HCT116 (cell line): ENCODE data around the gene DLD. TPM values are rescaled to one million over a fixed set of nuclear protein-coding genes. Genes with fewer than 3 reads are reported as not detected.

Experiments used
- ATAC-seq: fragments of 200-7000 bp; cut with Tn5 transposase; 2 replicates; pipeline ENCODE4 v1.9.1; 2020; ENCODE audit warnings: mild to moderate bottlenecking, moderate library complexity
- BruUV-seq: library from RNA; stranded (reverse); fragments of 400-500 nt; replicated peaks from 2 replicates; lab custom pipeline; 2021; lab: Mats Ljungman, UMichigan
- CTCF ChIA-PET: fragments of 300-600 bp; sonication (Branson Sonifier 250); formaldehyde crosslinking; loops from one replicate; lab custom pipeline; 2021; ENCODE audit warnings: antibody characterized with exemption; lab: Charles Lee
- POLR2A ChIA-PET: fragments of 300-600, 350-600 bp; sonication (Branson Sonifier 250); formaldehyde crosslinking; loops from one replicate; lab custom pipeline; 2021; ENCODE audit warnings: antibody characterized with exemption; lab: Charles Lee
- RAD21 ChIA-PET, 2 experiments: fragments of 300-600 bp; sonication (Branson Sonifier 250); formaldehyde crosslinking; loops; one replicate each; lab custom pipeline; 2023; ENCODE audit warnings: low total read pairs in 2 of 2; ENCODE audit not compliant: uncharacterized antibody in 2 of 2, unreplicated experiment in 2 of 2, low non-redundant PET in 1 of 2; lab: Charles Lee
- DNase-seq: peaks from one replicate; pipeline ENCODE4 v3.0.0-alpha.2; 2010; ENCODE audit warnings: low read depth, low spot score
- H2AFZ ChIP-seq: fragments of 200-600 bp; shearing (Covaris generic), sonication (generic); 2 replicates; pipeline ENCODE4 v1.6.1; 2017; ENCODE audit warnings: low read depth, mixed run types, mixed read lengths, antibody characterized with exemption, low read length; ENCODE audit not compliant: poor library complexity, severe bottlenecking
- H3K27ac ChIP-seq: 2 replicates; pipeline ENCODE4 v1.5.1; 2012; ENCODE audit warnings: low read depth, low read length
- H3K27me3 ChIP-seq: fragments of 200-600 bp; sonication (generic); 2 replicates; pipeline ENCODE4 v1.6.1; 2016; ENCODE audit warnings: mixed run types, low read length, mixed read lengths; ENCODE audit not compliant: insufficient read depth
- H3K36me3 ChIP-seq, 2 experiments: fragments of 200-500 bp in 1 of 2; fragments of 200-600 bp in 1 of 2; sonication (Bioruptor generic) in 1 of 2; sonication (generic) in 1 of 2; 2 replicates each; pipeline versions ENCODE4 v1.5.1 to v1.6.1; 2014 to 2016; ENCODE audit warnings: low read length in 2 of 2, inconsistent platforms in 1 of 2, mixed read lengths in 1 of 2, mixed run types in 1 of 2; ENCODE audit not compliant: insufficient read depth in 2 of 2, control insufficient read depth in 1 of 2
- H3K4me1 ChIP-seq, 2 experiments: fragments of 200-600 bp in 1 of 2; sonication (generic) in 1 of 2; 2 replicates each; pipeline versions ENCODE4 v1.5.1 to v1.6.1; 2012 to 2017; ENCODE audit warnings: low read length in 2 of 2, inconsistent platforms in 1 of 2, mild to moderate bottlenecking in 1 of 2, mixed read lengths in 1 of 2, mixed run types in 1 of 2, moderate library complexity in 1 of 2; ENCODE audit not compliant: insufficient read depth in 2 of 2, control insufficient read depth in 1 of 2
- H3K4me2 ChIP-seq: fragments of 200-600 bp; sonication (generic); 2 replicates; pipeline ENCODE4 v1.6.1; 2017; ENCODE audit warnings: mixed run types, low read length, mixed read lengths
- H3K4me3 ChIP-seq, 2 experiments: fragments of 200-600 bp in 1 of 2; sonication (generic) in 1 of 2; replicated peaks in 1 of 2; 2 replicates each; pipeline ENCODE4 v1.5.1; 2011 to 2016; ENCODE audit warnings: low read length in 2 of 2, control low read depth in 1 of 2, low read depth in 1 of 2, mild to moderate bottlenecking in 1 of 2, mixed read lengths in 1 of 2, mixed run types in 1 of 2
- H3K79me2 ChIP-seq: fragments of 200-600 bp; sonication (generic); 2 replicates; pipeline ENCODE4 v1.6.1; 2017; ENCODE audit warnings: mild to moderate bottlenecking, mixed run types, low read length, moderate library complexity, mixed read lengths; ENCODE audit not compliant: insufficient read depth
- H3K9ac ChIP-seq: fragments of 200-600 bp; sonication (generic); 2 replicates; pipeline ENCODE4 v1.6.1; 2016; ENCODE audit warnings: low read length, mixed read lengths
- H3K9me2 ChIP-seq: fragments of 200-600 bp; sonication (generic), shearing (Covaris generic); 2 replicates; pipeline ENCODE4 v1.6.1; 2017; ENCODE audit warnings: mixed run types, mild to moderate bottlenecking, moderate library complexity; ENCODE audit not compliant: insufficient read depth
- H3K9me3 ChIP-seq, 2 experiments: fragments of 200-500 bp in 1 of 2; fragments of 200-600 bp in 1 of 2; sonication (Bioruptor generic) in 1 of 2; sonication (generic) in 1 of 2; 2 replicates each; pipeline ENCODE4 v1.6.1; 2014 to 2017; ENCODE audit warnings: low read length in 2 of 2, mixed read lengths in 2 of 2, inconsistent platforms in 1 of 2, low read depth in 1 of 2, mild to moderate bottlenecking in 1 of 2, mixed run types in 1 of 2, moderate library complexity in 1 of 2; ENCODE audit not compliant: control insufficient read depth in 1 of 2, insufficient read depth in 1 of 2
- H4K20me1 ChIP-seq: fragments of 200-600 bp; sonication (generic), shearing (Covaris generic); 2 replicates; pipeline ENCODE4 v1.6.1; 2017; ENCODE audit warnings: mixed run types, mild to moderate bottlenecking, moderate library complexity; ENCODE audit not compliant: insufficient read depth
- ATF3 ChIP-seq: IDR thresholded peaks from 2 replicates; pipeline ENCODE4 v1.6.1; 2012
- CEBPB ChIP-seq: IDR thresholded peaks from 2 replicates; pipeline ENCODE4 v1.6.1; 2012; ENCODE audit warnings: low read depth
- EGR1 ChIP-seq: IDR thresholded peaks from 2 replicates; pipeline ENCODE4 v1.6.1; 2012; ENCODE audit warnings: low read depth
- ELF1 ChIP-seq: IDR thresholded peaks from 2 replicates; pipeline ENCODE4 v1.6.1; 2012; ENCODE audit warnings: low read depth, borderline replicate concordance
- EZH2 ChIP-seq: fragments of 200-600 bp; sonication (generic); IDR thresholded peaks from 2 replicates; pipeline ENCODE4 v1.6.1; 2017; ENCODE audit warnings: antibody characterized with exemption, mixed run types
- FOSL1 ChIP-seq: IDR thresholded peaks from 2 replicates; pipeline ENCODE4 v1.6.1; 2012; ENCODE audit warnings: low read depth
- MAX ChIP-seq: IDR thresholded peaks from 2 replicates; pipeline ENCODE4 v1.6.1; 2012
- POLR2AphosphoS5 ChIP-seq: IDR thresholded peaks from 2 replicates; pipeline ENCODE4 v1.6.1; 2011; ENCODE audit warnings: mild to moderate bottlenecking, low read depth, low read length, moderate library complexity
- RAD21 ChIP-seq: IDR thresholded peaks from 2 replicates; pipeline ENCODE4 v1.6.1; 2012; ENCODE audit warnings: low read depth, mild to moderate bottlenecking
- SP1 ChIP-seq: IDR thresholded peaks from 2 replicates; pipeline ENCODE4 v1.6.1; 2012; ENCODE audit warnings: low read depth
- TCF7L2 ChIP-seq: IDR thresholded peaks from 2 replicates; pipeline ENCODE4 v1.7.0; 2011; ENCODE audit warnings: borderline replicate concordance, inconsistent platforms; ENCODE audit not compliant: insufficient read depth, insufficient read length; ENCODE audit errors: extremely low read depth
- YY1 ChIP-seq: IDR thresholded peaks from 2 replicates; pipeline ENCODE4 v1.6.1; 2011; ENCODE audit warnings: low read length, low read depth, moderate library complexity, mild to moderate bottlenecking; ENCODE audit not compliant: insufficient replicate concordance; ENCODE audit errors: extremely low read depth
- intact Hi-C: fragments of 100-400 bp; cut with micrococcal nuclease; formaldehyde crosslinking; loops from 2 replicates; pipeline ENCODE4 v1.10.0; 2022
- total RNA-seq: library from RNA; stranded (reverse); gene quantifications from one replicate; pipeline ENCODE4 v1.2.1, GENCODE V29; 2021; ENCODE audit not compliant: unreplicated experiment
- TF ChIP-seq, protein P1 (sequence below), 3 experiments: fragments of 200-600 bp in 1 of 3; sonication (generic) in 1 of 3; IDR thresholded peaks in 2 of 3; conservative IDR thresholded peaks in 1 of 3; 2 replicates each; pipeline ENCODE4 v1.5.1; 2012 to 2017; ENCODE audit warnings: low read depth in 2 of 3, low read length in 2 of 3, antibody characterized with exemption in 1 of 3, borderline replicate concordance in 1 of 3, control low read depth in 1 of 3, mild to moderate bottlenecking in 1 of 3, mixed read lengths in 1 of 3, mixed run types in 1 of 3, moderate library complexity in 1 of 3; ENCODE audit not compliant: insufficient read depth in 1 of 3

Gene DLD
- total RNA-seq, 1 experiment from 2014 or later = 104 TPM

DNA sequence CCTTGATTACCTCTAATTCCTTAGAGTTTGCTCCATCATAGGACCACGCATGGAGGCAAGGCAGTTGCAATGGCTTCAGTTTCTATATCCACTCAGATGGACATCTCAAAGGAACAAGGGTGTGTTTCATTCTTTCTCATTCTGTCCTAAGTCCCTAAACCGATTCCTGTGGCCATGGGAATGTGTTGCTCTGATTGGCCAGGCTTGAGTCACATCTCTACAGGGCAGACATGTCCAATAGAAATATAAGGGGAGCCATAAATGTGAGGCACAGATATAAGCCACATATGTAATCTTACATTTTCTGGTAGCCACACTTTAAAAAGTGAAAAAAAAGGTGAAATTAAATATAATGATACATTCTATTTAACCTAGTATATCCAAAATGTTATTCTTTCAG is 16.9 kb upstream of the DLD start:
- no peak overlapping the region for H3K27ac ChIP-seq
- H3K36me3 ChIP-seq = no peaks in the 10 kb centered on the region
- DNase-seq = no peak
- no peak for TF ChIP-seq SP1
- no peak for TF ChIP-seq TCF7L2
- no peak for TF ChIP-seq RAD21
- no peak for TF ChIP-seq EZH2
- no peak for TF ChIP-seq POLR2AphosphoS5
- TF ChIP-seq YY1 = no peak
- no peak for TF ChIP-seq CEBPB
- no peak for TF ChIP-seq ELF1
- TF ChIP-seq MAX = no peak
- TF ChIP-seq, protein P1, sequence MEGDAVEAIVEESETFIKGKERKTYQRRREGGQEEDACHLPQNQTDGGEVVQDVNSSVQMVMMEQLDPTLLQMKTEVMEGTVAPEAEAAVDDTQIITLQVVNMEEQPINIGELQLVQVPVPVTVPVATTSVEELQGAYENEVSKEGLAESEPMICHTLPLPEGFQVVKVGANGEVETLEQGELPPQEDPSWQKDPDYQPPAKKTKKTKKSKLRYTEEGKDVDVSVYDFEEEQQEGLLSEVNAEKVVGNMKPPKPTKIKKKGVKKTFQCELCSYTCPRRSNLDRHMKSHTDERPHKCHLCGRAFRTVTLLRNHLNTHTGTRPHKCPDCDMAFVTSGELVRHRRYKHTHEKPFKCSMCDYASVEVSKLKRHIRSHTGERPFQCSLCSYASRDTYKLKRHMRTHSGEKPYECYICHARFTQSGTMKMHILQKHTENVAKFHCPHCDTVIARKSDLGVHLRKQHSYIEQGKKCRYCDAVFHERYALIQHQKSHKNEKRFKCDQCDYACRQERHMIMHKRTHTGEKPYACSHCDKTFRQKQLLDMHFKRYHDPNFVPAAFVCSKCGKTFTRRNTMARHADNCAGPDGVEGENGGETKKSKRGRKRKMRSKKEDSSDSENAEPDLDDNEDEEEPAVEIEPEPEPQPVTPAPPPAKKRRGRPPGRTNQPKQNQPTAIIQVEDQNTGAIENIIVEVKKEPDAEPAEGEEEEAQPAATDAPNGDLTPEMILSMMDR (IDR thresholded peaks at IDR 0.05 in 2 of 3, conservative IDR thresholded peaks at IDR 0.05 in 1 of 3; ENCODE audit: borderline replicate concordance in 1 of 3, insufficient read depth in 1 of 3, low read depth in 2 of 3, low read length in 2 of 3) = no peak
- no peak for TF ChIP-seq FOSL1
- no peak for TF ChIP-seq ATF3
- TF ChIP-seq EGR1 = no peak
- H4K20me1 ChIP-seq = no peaks in the 10 kb centered on the region
- POLR2A ChIA-PET = interaction anchor here (1.0 kb wide), 1 partner anchor 131 kb away, joined by 5 read pairs; no protein-coding TSS in a partner anchor
- no peak overlapping the region for H3K4me2 ChIP-seq
- intact Hi-C loops = loop anchor here (1.0 to 10.0 kb wide), 3 partner anchors 131 to 411 kb away; partner anchors contain the start of gene BCAP29
- H2AFZ ChIP-seq = peak overlapping the region; percentile 17
- no peaks in the 10 kb centered on the region for H3K9me3 ChIP-seq
- H3K27me3 ChIP-seq = no peaks in the 10 kb centered on the region
- no peaks in the 10 kb centered on the region for H3K79me2 ChIP-seq
- peaks cover 0 to under 1% of the 10 kb centered on the region in 2 experiments; a peak in 1 of 4 replicates for H3K4me1 ChIP-seq
- RAD21 ChIA-PET = no interaction called here
- BruUV-seq = no TSS peak
- no peaks in the 10 kb centered on the region for H3K9me2 ChIP-seq
- H3K4me3 ChIP-seq = no peak overlapping the region
- H3K9ac ChIP-seq = no peak overlapping the region
- ATAC-seq = 0 out of 2 replicates have a peak, but pooled peaks have one; percentile 31
- CTCF ChIA-PET = interaction anchor here (1.0 to 1.9 kb wide), 10 partner anchors 9 to 727 kb away, joined by 3 to 48 read pairs (median 8); partner anchors contain the start of gene CBLL1
